Panc1 (cell line): ENCODE data around the gene PTPA. TPM values are rescaled to one million over a fixed set of nuclear protein-coding genes. Genes with fewer than 3 reads are reported as not detected.

Experiments used
- ATAC-seq: fragments of 200-7000 bp; cut with Tn5 transposase; 2 replicates; pipeline ENCODE4 v1.9.1; 2020; ENCODE audit warnings: mild to moderate bottlenecking, moderate library complexity
- BruUV-seq: library from RNA; stranded (reverse); fragments of 400-500 nt; replicated peaks from 2 replicates; lab custom pipeline; 2021; lab: Mats Ljungman, UMichigan
- CTCF ChIA-PET: fragments of 300-600 bp; sonication (Branson Sonifier 250); formaldehyde crosslinking; loops from one replicate; lab custom pipeline; 2022; ENCODE audit warnings: antibody characterized with exemption; lab: Charles Lee
- POLR2A ChIA-PET: fragments of 300-600 bp; sonication (Branson Sonifier 250); formaldehyde crosslinking; loops from one replicate; lab custom pipeline; 2022; ENCODE audit warnings: antibody characterized with exemption; lab: Charles Lee
- DNase-seq: peaks from one replicate; pipeline ENCODE4 v3.0.0-alpha.2; 2010; ENCODE audit warnings: low read depth, low spot score
- H3K27ac ChIP-seq: 2 replicates; pipeline ENCODE4 v1.5.1; 2011; ENCODE audit warnings: mild to moderate bottlenecking, low read length, inconsistent platforms
- H3K27me3 ChIP-seq: fragments of 200-500 bp; sonication (Bioruptor generic); 2 replicates; pipeline ENCODE4 v1.6.0; 2014; ENCODE audit warnings: low read length, inconsistent platforms; ENCODE audit not compliant: control insufficient read depth, insufficient read depth
- H3K36me3 ChIP-seq: fragments of 200-500 bp; sonication (Bioruptor generic); 2 replicates; pipeline ENCODE4 v1.5.1; 2014; ENCODE audit warnings: inconsistent platforms, mild to moderate bottlenecking, low read length, moderate library complexity; ENCODE audit not compliant: control insufficient read depth, insufficient read depth
- H3K4me1 ChIP-seq: 2 replicates; pipeline ENCODE4 v1.5.1; 2011; ENCODE audit warnings: inconsistent platforms, mild to moderate bottlenecking, low read length, moderate library complexity; ENCODE audit not compliant: control insufficient read depth, insufficient read depth
- H3K4me3 ChIP-seq, 2 experiments: 2 replicates each; pipeline ENCODE4 v1.5.1; 2011 to 2012; ENCODE audit warnings: low read depth in 2 of 2, low read length in 2 of 2, mild to moderate bottlenecking in 2 of 2, inconsistent platforms in 1 of 2, moderate library complexity in 1 of 2
- H3K9me3 ChIP-seq: fragments of 200-500 bp; sonication (Bioruptor generic); 2 replicates; pipeline ENCODE4 v1.5.1; 2014; ENCODE audit warnings: low read depth, mild to moderate bottlenecking, inconsistent platforms, low read length, moderate library complexity; ENCODE audit not compliant: control insufficient read depth, insufficient read depth
- CTCF ChIP-seq: fragments of 450-650 bp; IDR thresholded peaks from 2 replicates; pipeline ENCODE4 v1.5.1; 2017; ENCODE audit warnings: mild to moderate bottlenecking
- POLR2AphosphoS5 ChIP-seq: IDR thresholded peaks from 2 replicates; pipeline ENCODE4 v1.6.1; 2012; ENCODE audit warnings: mild to moderate bottlenecking, low read depth, low read length, moderate library complexity
- REST ChIP-seq, 2 experiments: IDR thresholded peaks; 2 replicates each; pipeline ENCODE4 v1.6.1; 2011 to 2012; ENCODE audit warnings: low read depth in 2 of 2, control low read depth in 1 of 2, low read length in 1 of 2, mild to moderate bottlenecking in 1 of 2, moderate library complexity in 1 of 2; ENCODE audit not compliant: insufficient read depth in 1 of 2
- SIN3A ChIP-seq: IDR thresholded peaks from 2 replicates; pipeline ENCODE4 v1.6.1; 2012; ENCODE audit warnings: low read depth, mild to moderate bottlenecking, low read length, moderate library complexity, borderline replicate concordance; ENCODE audit not compliant: insufficient read depth
- TCF7L2 ChIP-seq: IDR thresholded peaks from 2 replicates; pipeline ENCODE4 v1.6.1; 2011; ENCODE audit warnings: mild to moderate bottlenecking, low read depth, low read length, inconsistent platforms
- in situ Hi-C: cut with HindIII; loops from 2 replicates; pipeline ENCODE4 v1.10.0; 2016; ENCODE audit warnings: low sequenced_read_pairs, low pct_unique_long_range_greater_than_20kb
- intact Hi-C: fragments of 100-400 bp; cut with micrococcal nuclease; formaldehyde crosslinking; loops from one replicate; pipeline ENCODE4 v1.10.0; 2022; ENCODE audit not compliant: unreplicated experiment
- total RNA-seq: library from RNA; stranded (reverse); gene quantifications from one replicate; pipeline ENCODE4 v1.2.1, GENCODE V29; 2021; ENCODE audit not compliant: unreplicated experiment

The PTPA gene
- total RNA-seq, 1 experiment from 2014 or later = 114 TPM

- in situ Hi-C loops = no loop called here
- ChIA-PET CTCF (interaction anchor here (0.6 to 0.9 kb wide), 3 partner anchors 23 to 461 kb away, joined by 3 to 8 read pairs (median 4); no protein-coding TSS in a partner anchor), POLR2A (interaction anchor here (0.7 kb wide), 1 partner anchor 77 kb away, joined by 4 read pairs; no protein-coding TSS in a partner anchor)
- no peaks in the 10 kb centered on the region for H3K27me3 ChIP-seq
- no peaks in the 10 kb centered on the region for H3K9me3 ChIP-seq
- H3K4me1 ChIP-seq = peaks cover 8% of the 10 kb centered on the region
- TF ChIP-seq REST (IDR thresholded peaks at IDR 0.05; ENCODE audit: insufficient read depth in 1 of 2, low read depth in 2 of 2, low read length in 1 of 2) (no peak), SIN3A (no peak), POLR2AphosphoS5 (no peak), TCF7L2 (no peak), CTCF (no peak)
- no peak overlapping the region for H3K27ac ChIP-seq
- intact Hi-C loops = no loop called here
- no peak overlapping the region for H3K4me3 ChIP-seq
- ATAC-seq = no peak
- no TSS peak for BruUV-seq
- no peaks in the 10 kb centered on the region for H3K36me3 ChIP-seq
- no peak for DNase-seq
Measured at GRCh38 chr9:129164246-129164930, 53.2 kb downstream of the PTPA start.

GRCh38 chr9:129165198-129165597, 54.0 kb downstream of the PTPA start:
- no peaks in the 10 kb centered on the region for H3K27me3 ChIP-seq
- no TSS peak for BruUV-seq
- in situ Hi-C loops = no loop called here
- no peak for ATAC-seq
- no peak for TF ChIP-seq SIN3A
- no peak overlapping the region for H3K4me3 ChIP-seq
- peaks cover 10% of the 10 kb centered on the region for H3K4me1 ChIP-seq
- DNase-seq = no peak
- H3K9me3 ChIP-seq = no peaks in the 10 kb centered on the region
- ChIA-PET CTCF (interaction anchor here (0.7 to 0.9 kb wide), 2 partner anchors 23 to 200 kb away, joined by 4 to 8 read pairs; no protein-coding TSS in a partner anchor), POLR2A (interaction anchor here (0.7 kb wide), 1 partner anchor 76 kb away, joined by 4 read pairs; no protein-coding TSS in a partner anchor)
- intact Hi-C loops = no loop called here
- no peak overlapping the region for H3K27ac ChIP-seq
- H3K36me3 ChIP-seq = no peaks in the 10 kb centered on the region
